ENCODE data around the gene ACP2.
A peak's percentile ranks its signal among the peaks of the same experiment; 100 is the strongest.
"Not testable (repeated sequence)": the region's sequence is repeated elsewhere in the genome, so short reads cannot be mapped to it uniquely, and the experiment has no call there.

Gene ACP2

GRCh38 chr11:47202576-47202975 lies 46.0 kb downstream of the ACP2 start:
- Histone ChIP-seq H3K4me3 (ENCODE audit: extremely low read depth, insufficient read depth, low read length, poor library complexity, severe bottlenecking) (no peak overlapping the region), H3K9me3 (ENCODE audit: control insufficient read depth, low read length) (no peaks in the 10 kb centered on the region), H3K4me1 (ENCODE audit: control insufficient read depth, insufficient read depth, low read length, poor library complexity, severe bottlenecking) (peaks cover 13% of the 10 kb centered on the region), H3K36me3 (ENCODE audit: control insufficient read depth, insufficient read depth, low read length) (no peaks in the 10 kb centered on the region), H3K27ac (ENCODE audit: low read depth, low read length, severe bottlenecking) (no peak overlapping the region)
- 94 to 98% methylated on average over 4 to 5 of the region's 5 CpGs for WGBS, 2 experiments (ENCODE audit: insufficient coverage in 2 of 2)

DNA sequence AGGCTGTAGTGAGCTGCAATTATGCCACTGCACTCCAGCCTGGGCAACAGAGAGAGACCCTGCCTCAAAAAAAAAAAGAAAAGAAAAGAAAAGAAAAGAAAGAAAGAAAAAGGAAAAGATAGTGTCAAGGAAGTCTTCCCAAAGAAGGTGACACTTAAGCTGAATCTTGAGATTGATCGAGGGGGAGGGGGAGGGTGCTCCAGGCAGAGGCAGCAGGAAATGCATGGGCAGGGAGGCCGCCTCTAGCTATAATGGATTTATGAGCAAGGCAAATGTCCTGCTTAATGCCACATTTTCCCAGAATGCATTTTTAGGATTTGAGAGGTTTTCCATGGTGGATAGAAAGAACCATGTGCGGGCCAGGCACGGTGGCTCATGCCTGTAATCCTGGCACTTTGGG lies 47.6 kb downstream of the ACP2 start:
- Histone ChIP-seq H3K4me1 (ENCODE audit: control insufficient read depth, insufficient read depth, low read length, poor library complexity, severe bottlenecking) (peaks cover 13% of the 10 kb centered on the region), H3K4me3 (ENCODE audit: extremely low read depth, insufficient read depth, low read length, poor library complexity, severe bottlenecking) (no peak overlapping the region), H3K9me3 (ENCODE audit: control insufficient read depth, low read length) (no peaks in the 10 kb centered on the region), H3K27ac (ENCODE audit: low read depth, low read length, severe bottlenecking) (no peak overlapping the region), H3K36me3 (ENCODE audit: control insufficient read depth, insufficient read depth, low read length) (no peaks in the 10 kb centered on the region)
- WGBS, 2 experiments (ENCODE audit: insufficient coverage in 2 of 2): 88 to 92% methylated on average over 4 of the region's 4 CpGs

- not testable (repeated sequence) for H3K36me3 ChIP-seq (ENCODE audit: control insufficient read depth, insufficient read depth, low read length); H3K4me3 ChIP-seq (ENCODE audit: extremely low read depth, insufficient read depth, low read length, poor library complexity, severe bottlenecking); H3K27ac ChIP-seq (ENCODE audit: low read depth, low read length, severe bottlenecking); H3K9me3 ChIP-seq (ENCODE audit: control insufficient read depth, low read length); H3K4me1 ChIP-seq (ENCODE audit: control insufficient read depth, insufficient read depth, low read length, poor library complexity, severe bottlenecking)
- 88 to 90% methylated on average over 5 to 8 of the region's 9 CpGs for WGBS, 2 experiments (ENCODE audit: insufficient coverage in 2 of 2)
Measured at GRCh38 chr11:47198161-47198560, 50.5 kb downstream of the ACP2 start.

GRCh38 chr11:47192111-47192510 lies 56.5 kb downstream of the ACP2 start:
- Histone ChIP-seq H3K36me3 (ENCODE audit: control insufficient read depth, insufficient read depth, low read length) (no peaks in the 10 kb centered on the region), H3K27ac (ENCODE audit: low read depth, low read length, severe bottlenecking) (no peak overlapping the region), H3K9me3 (ENCODE audit: control insufficient read depth, low read length) (no peaks in the 10 kb centered on the region), H3K4me3 (ENCODE audit: extremely low read depth, insufficient read depth, low read length, poor library complexity, severe bottlenecking) (no peak overlapping the region), H3K4me1 (ENCODE audit: control insufficient read depth, insufficient read depth, low read length, poor library complexity, severe bottlenecking) (peaks cover 11% of the 10 kb centered on the region)
- WGBS, 2 experiments (ENCODE audit: insufficient coverage in 2 of 2): 92 to 100% methylated on average over 2 to 4 of the region's 4 CpGs

- H3K9me3 ChIP-seq (ENCODE audit: control insufficient read depth, low read length); H3K4me3 ChIP-seq (ENCODE audit: extremely low read depth, insufficient read depth, low read length, poor library complexity, severe bottlenecking); H3K36me3 ChIP-seq (ENCODE audit: control insufficient read depth, insufficient read depth, low read length): not testable (repeated sequence)
- peaks cover 11% of the 10 kb centered on the region for H3K4me1 ChIP-seq (ENCODE audit: control insufficient read depth, insufficient read depth, low read length, poor library complexity, severe bottlenecking)
- H3K27ac ChIP-seq (ENCODE audit: low read depth, low read length, severe bottlenecking): peak overlapping the region; percentile 51
- WGBS, 2 experiments (ENCODE audit: insufficient coverage in 2 of 2): 94 to 98% methylated on average over 8 of the region's 10 CpGs
Measured at GRCh38 chr11:47191137-47191536, 57.5 kb downstream of the ACP2 start.

Data from mesodermal cell (in vitro differentiated cells).